Subcutaneous abdominal adipose tissue (tissue), 5 donors: ENCODE measurements around the gene TEX261.

Experiments
- H3K27ac ChIP-seq: one replicate; pipeline ENCODE4 v1.7.0; 2013; ENCODE audit warnings: low read depth, mild to moderate bottlenecking, inconsistent platforms, low read length, moderate library complexity
- H3K27me3 ChIP-seq, 5 donors: one replicate each; pipeline ENCODE4 v1.7.0; 2013; ENCODE audit warnings: low read length in 5 of 5, inconsistent platforms in 1 of 5; ENCODE audit not compliant: control insufficient read depth in 5 of 5, insufficient read depth in 4 of 5
- H3K36me3 ChIP-seq, 5 donors: one replicate each; pipeline ENCODE4 v1.7.0; 2013; ENCODE audit warnings: low read length in 5 of 5; ENCODE audit not compliant: control insufficient read depth in 5 of 5, insufficient read depth in 5 of 5
- H3K4me1 ChIP-seq, 5 donors: one replicate each; pipeline ENCODE4 v1.7.0; 2013; ENCODE audit warnings: low read length in 5 of 5, mild to moderate bottlenecking in 3 of 5, moderate library complexity in 1 of 5; ENCODE audit not compliant: control insufficient read depth in 5 of 5, insufficient read depth in 5 of 5
- H3K4me3 ChIP-seq, 5 donors: one replicate each; pipeline ENCODE4 v1.7.0; 2013; ENCODE audit warnings: low read length in 5 of 5, low read depth in 1 of 5
- H3K9ac ChIP-seq, 5 donors: one replicate each; pipeline ENCODE4 v1.7.0; 2013; ENCODE audit warnings: low read length in 5 of 5, mild to moderate bottlenecking in 4 of 5, moderate library complexity in 3 of 5
- H3K9me3 ChIP-seq, 5 donors: one replicate each; pipeline ENCODE4 v1.7.0; 2013; ENCODE audit warnings: low read length in 5 of 5; ENCODE audit not compliant: control insufficient read depth in 5 of 5
- donor health status: healthy.
- donor health status: healthy.
- donor health status: healthy.
- donor health status: healthy.
- donor health status: healthy.

The TEX261 gene

GRCh38 chr2:70959851-70960832, 34.5 kb downstream of the TEX261 start:
- H3K4me3 ChIP-seq, result no peak overlapping the region
- H3K27me3 ChIP-seq, result peaks cover 0 to 21% (median 11%) of the 10 kb centered on the region in 5 donors
- H3K9me3 ChIP-seq, result no peaks in the 10 kb centered on the region
- no peaks in the 10 kb centered on the region for H3K36me3 ChIP-seq
- H3K27ac ChIP-seq, result no peak overlapping the region
- peaks cover 0 to 20% (median 15%) of the 10 kb centered on the region in 5 donors for H3K4me1 ChIP-seq
- no peak overlapping the region for H3K9ac ChIP-seq

GRCh38 chr2:70959271-70959761, 35.4 kb downstream of the TEX261 start:
- Histone ChIP-seq H3K9me3 (no peaks in the 10 kb centered on the region), H3K36me3 (no peaks in the 10 kb centered on the region), H3K27ac (no peak overlapping the region), H3K4me3 (no peak overlapping the region), H3K27me3 (peaks cover 0 to 16% (median 7%) of the 10 kb centered on the region in 5 donors), H3K9ac (no peak overlapping the region), H3K4me1 (peaks cover 0 to 15% (median 9%) of the 10 kb centered on the region in 5 donors)

- Histone ChIP-seq H3K4me1 (peaks cover 0 to 15% (median 9%) of the 10 kb centered on the region in 5 donors), H3K27ac (no peak overlapping the region), H3K9me3 (no peaks in the 10 kb centered on the region), H3K9ac (no peak overlapping the region), H3K36me3 (no peaks in the 10 kb centered on the region), H3K4me3 (no peak overlapping the region), H3K27me3 (peaks cover 0 to 13% (median 6%) of the 10 kb centered on the region in 5 donors)
Observed at GRCh38 chr2:70958759-70959158, 35.9 kb downstream of the TEX261 start.

GRCh38 chr2:70957798-70958197, 36.9 kb downstream of the TEX261 start:
- no peak overlapping the region for H3K9ac ChIP-seq
- peaks cover 0 to 11% (median 0%) of the 10 kb centered on the region in 5 donors for H3K27me3 ChIP-seq
- H3K9me3 ChIP-seq, result no peaks in the 10 kb centered on the region
- peaks cover 0 to 15% (median 9%) of the 10 kb centered on the region in 5 donors for H3K4me1 ChIP-seq
- no peak overlapping the region for H3K27ac ChIP-seq
- no peaks in the 10 kb centered on the region for H3K36me3 ChIP-seq
- no peak overlapping the region for H3K4me3 ChIP-seq

GRCh38 chr2:70956141-70956540, 38.5 kb downstream of the TEX261 start:
- Histone ChIP-seq H3K9me3 (no peaks in the 10 kb centered on the region), H3K4me1 (peaks cover 0 to 14% (median 9%) of the 10 kb centered on the region in 5 donors), H3K27me3 (peaks cover 0 to 11% (median 0%) of the 10 kb centered on the region in 5 donors), H3K27ac (no peak overlapping the region), H3K4me3 (no peak overlapping the region), H3K9ac (no peak overlapping the region), H3K36me3 (no peaks in the 10 kb centered on the region)

- peaks cover 0 to 11% (median 0%) of the 10 kb centered on the region in 5 donors for H3K27me3 ChIP-seq
- no peaks in the 10 kb centered on the region for H3K36me3 ChIP-seq
- H3K9ac ChIP-seq, result no peak overlapping the region
- H3K4me3 ChIP-seq, result no peak overlapping the region
- no peaks in the 10 kb centered on the region for H3K9me3 ChIP-seq
- H3K4me1 ChIP-seq, result peaks cover 0 to 2% (median 0%) of the 10 kb centered on the region in 5 donors
- no peak overlapping the region for H3K27ac ChIP-seq
Observed at GRCh38 chr2:70954886-70955285, 39.8 kb downstream of the TEX261 start.

- Histone ChIP-seq H3K36me3 (no peaks in the 10 kb centered on the region), H3K27ac (no peak overlapping the region), H3K9ac (no peak overlapping the region), H3K27me3 (peaks cover 0 to 3% (median 0%) of the 10 kb centered on the region in 5 donors), H3K9me3 (no peaks in the 10 kb centered on the region), H3K4me1 (peaks cover 2 to 16% (median 10%) of the 10 kb centered on the region in 5 donors), H3K4me3 (no peak overlapping the region)
Observed at GRCh38 chr2:70949086-70949485, 45.6 kb downstream of the TEX261 start.

- Histone ChIP-seq H3K9me3 (no peaks in the 10 kb centered on the region), H3K4me3 (peak overlapping the region; percentile 42 to 61 (median 57)), H3K27ac (no peak overlapping the region), H3K9ac (peak overlapping the region; percentile 3 to 76 (median 47)), H3K36me3 (no peaks in the 10 kb centered on the region), H3K4me1 (peaks cover 2 to 16% (median 10%) of the 10 kb centered on the region in 5 donors), H3K27me3 (peaks cover 0 to 5% (median 0%) of the 10 kb centered on the region in 5 donors)
Observed at GRCh38 chr2:70948337-70949003, 46.2 kb downstream of the TEX261 start.

GRCh38 chr2:70947556-70948184, 47.0 kb downstream of the TEX261 start:
- H3K36me3 ChIP-seq, result no peaks in the 10 kb centered on the region
- peaks cover 2 to 16% (median 10%) of the 10 kb centered on the region in 5 donors for H3K4me1 ChIP-seq
- peaks cover 0 to 6% (median 0%) of the 10 kb centered on the region in 5 donors for H3K27me3 ChIP-seq
- peak overlapping the region in 2 of 5 donors; percentile 61 for H3K4me3 ChIP-seq
- H3K27ac ChIP-seq, result no peak overlapping the region
- H3K9ac ChIP-seq, result peak overlapping the region in 3 of 5 donors; percentile 3 to 76 (median 58)
- no peaks in the 10 kb centered on the region for H3K9me3 ChIP-seq
